GM21526 (cell line): ENCODE results near the gene PSMA6.
"Not testable (repeated sequence)": the region's sequence is repeated elsewhere in the genome, so short reads cannot be mapped to it uniquely, and the experiment has no call there.

Experiments
- ATAC-seq: cut with Tn5 transposase; IDR thresholded peaks from one replicate; pipeline ENCODE4 v1.9.1; 2021; ENCODE audit warnings: moderate library complexity; ENCODE audit not compliant: unreplicated experiment, low FRiP score

PSMA6 gene

DNA sequence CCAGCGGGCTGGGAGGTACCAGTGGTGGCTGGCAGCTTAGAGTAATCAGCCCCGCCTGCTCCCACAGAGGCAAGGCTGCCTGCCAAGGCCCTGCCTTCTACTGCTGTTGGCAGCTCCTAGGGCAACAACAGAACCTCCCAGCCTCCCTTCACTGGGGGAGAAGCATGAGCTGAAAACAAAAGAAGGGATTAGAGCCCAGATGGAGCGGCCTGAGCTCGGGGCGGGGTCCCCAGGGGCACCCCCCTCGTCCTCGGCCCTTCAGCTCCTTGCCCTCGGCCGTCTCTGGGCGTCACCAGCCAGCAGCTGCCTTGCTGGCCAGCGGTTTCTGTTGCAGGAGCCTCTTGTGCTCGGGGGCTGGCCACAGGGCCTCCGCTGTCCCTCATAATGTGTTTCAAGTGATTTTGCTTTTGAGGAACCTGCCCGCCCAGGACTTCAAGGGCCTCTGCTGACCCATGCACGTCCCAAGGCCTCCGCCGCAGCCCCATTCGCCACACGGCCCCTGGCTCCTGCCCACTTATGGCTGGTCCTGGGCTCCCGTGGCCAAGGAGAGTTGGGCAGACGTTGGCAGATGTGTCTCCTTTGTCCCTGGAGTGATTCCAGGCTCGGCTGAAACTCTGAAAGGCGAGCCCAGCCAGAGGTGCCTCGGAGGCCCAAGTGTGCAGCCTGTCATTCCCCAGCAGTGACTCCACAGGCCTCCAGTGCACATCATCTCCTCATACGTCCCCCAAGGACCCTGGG lies 49.7 kb downstream of the PSMA6 start:
- no peak for ATAC-seq

DNA sequence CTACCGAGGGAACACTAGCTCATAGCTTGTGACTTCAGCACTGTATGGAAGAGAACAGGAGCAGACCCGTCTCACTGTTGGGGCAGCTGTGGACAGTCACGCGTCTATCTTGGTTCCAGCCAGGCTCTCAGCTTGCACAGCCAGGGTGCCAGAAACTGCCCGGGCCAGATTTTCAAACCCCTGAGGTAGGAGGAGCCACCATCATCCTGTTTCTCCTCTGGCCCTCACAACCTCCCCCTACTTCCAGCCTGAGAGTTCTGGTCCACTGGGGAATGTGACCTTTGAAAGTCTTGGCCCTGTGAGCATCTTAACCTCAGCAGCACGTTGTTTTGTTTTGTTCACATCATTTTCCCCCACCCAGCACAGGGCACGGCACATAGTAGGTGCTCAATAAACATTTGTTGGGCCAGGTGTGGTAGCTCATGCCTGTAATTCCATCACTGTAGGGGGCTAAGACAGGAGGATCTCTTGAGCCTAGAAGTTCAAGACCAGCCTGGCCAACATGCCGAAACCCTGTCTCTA lies 50.4 kb downstream of the PSMA6 start:
- no peak for ATAC-seq

DNA sequence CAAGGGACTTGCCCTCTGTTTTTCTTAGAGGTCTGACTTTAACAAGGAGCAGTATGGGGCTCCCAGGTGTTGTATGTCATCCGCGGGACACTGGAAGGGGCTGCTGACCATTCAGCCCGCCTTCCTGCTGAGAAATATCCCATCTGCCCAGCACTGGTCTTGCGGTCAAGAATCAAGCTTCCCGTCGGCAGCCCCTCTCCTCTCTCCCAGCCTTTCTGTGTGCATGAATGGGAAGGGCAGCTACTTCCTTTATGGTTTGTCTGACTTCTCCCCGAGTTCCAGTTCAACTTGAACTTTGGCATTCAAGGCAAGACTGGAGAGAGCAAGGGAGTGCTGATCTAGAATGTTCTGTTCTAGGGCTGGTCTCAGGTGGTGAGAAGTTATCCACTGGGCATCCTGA lies 51.5 kb downstream of the PSMA6 start:
- ATAC-seq: no peak

DNA sequence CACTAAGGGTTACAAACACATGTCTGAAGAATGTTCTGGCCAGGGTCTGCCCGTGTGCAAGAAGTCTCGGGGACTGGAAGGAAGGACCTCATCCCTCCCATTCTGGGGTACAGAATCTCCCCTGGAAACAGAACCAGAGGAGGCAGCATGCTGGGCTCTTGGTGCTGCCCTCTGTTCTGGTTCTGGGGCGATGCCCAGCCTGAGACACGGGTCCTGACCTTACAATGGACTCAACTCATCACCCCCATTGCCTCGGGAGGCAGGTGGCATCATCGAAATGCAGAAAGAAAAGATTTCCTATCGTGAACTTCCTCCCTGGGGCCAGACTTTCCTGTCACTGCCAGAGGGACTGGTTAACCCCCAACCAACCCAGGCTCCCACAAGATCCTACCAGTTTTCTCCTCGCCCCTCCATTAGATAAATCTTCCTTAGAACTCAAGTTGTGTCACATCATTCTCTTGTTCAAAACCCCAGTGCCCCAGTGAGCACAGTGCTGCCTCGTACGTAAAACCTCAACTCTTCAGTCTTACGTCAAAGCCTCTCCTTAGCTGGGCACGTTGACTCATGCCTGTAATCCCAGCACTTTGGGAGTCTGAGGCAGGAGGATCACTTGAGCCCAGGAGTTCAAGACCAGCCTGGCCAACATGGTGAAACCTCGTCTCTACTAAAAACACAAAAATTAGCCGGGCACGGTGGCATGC lies 52.1 kb downstream of the PSMA6 start:
- no peak for ATAC-seq

DNA sequence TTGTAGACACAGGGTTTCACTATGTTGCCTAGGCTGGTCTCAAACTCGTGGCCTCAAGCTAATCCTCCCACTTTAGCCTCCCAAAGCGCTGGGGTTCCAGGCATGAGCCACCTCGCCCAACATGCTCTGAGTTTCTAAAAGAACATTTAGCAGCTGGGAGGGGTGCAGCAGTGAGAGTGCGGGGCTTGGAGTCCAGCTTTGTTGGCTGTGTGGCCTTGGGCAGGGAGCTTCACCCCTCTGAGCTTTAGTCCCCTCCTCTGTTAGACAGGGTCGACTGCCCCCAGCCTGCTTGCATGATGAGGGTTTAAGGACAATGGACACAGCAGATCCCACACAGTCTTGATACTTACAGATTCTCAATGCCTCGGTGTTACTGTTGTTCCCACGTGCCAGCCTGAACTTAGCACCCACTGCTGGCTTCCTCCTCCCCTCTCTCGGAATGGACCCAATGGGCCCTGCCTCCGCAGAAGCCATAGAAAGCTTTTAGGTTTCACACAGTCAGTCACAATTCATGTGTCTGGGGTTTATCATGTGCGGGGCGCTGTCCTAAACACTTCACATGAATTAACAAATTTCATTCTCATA lies 54.6 kb downstream of the PSMA6 start:
- ATAC-seq: no peak

DNA sequence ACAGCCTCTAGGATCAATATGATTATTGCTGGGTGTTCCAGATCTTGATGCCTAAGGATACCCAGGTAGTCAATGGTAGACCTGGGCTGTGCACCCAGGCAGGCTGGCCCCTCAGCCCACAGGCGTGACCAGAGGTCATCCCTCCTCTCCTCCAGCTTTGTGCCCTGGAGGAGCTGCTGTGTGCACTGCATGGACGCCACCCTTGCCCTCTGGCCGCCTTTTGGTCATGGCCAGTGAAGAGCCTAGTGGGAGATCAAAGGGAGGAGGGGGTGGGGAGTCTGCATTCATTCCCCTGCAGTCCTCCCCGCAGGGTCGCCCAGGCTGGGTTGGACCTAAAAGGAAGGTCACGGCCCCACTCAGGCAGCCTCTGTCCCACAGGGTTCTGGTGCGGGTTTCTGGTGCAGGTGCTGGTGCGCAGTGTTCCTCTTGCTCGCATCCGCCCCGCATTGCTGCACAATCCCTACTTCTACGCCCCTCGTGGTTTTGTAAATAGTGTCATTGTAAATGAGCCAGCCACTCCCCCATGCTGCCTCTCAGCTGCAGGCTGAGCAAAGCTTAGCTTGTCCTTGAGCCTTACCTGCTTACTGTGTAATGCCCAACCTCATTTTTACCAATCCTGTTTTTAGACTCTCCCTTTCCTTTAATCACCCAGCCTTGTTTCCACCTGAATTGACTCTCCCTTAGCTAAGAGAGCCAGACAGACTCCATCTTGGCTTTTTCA lies 55.3 kb downstream of the PSMA6 start:
- no peak for ATAC-seq

DNA sequence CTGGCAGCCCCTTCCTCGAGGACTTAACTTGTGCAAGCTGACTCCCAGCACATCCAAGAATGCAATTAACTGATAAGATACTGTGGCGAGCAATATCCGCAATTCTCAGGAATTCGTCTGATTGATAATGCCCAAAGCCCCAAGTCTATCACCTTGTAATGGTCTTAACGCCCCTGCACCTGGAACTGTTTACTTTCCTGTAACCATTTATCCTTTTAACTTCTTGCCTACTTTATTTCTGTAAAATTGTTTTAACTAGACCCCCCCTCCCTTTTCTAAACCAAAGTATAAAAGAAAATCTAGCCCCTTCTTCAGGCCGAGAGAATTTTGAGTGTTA lies 55.8 kb downstream of the PSMA6 start:
- not testable (repeated sequence) for ATAC-seq

DNA sequence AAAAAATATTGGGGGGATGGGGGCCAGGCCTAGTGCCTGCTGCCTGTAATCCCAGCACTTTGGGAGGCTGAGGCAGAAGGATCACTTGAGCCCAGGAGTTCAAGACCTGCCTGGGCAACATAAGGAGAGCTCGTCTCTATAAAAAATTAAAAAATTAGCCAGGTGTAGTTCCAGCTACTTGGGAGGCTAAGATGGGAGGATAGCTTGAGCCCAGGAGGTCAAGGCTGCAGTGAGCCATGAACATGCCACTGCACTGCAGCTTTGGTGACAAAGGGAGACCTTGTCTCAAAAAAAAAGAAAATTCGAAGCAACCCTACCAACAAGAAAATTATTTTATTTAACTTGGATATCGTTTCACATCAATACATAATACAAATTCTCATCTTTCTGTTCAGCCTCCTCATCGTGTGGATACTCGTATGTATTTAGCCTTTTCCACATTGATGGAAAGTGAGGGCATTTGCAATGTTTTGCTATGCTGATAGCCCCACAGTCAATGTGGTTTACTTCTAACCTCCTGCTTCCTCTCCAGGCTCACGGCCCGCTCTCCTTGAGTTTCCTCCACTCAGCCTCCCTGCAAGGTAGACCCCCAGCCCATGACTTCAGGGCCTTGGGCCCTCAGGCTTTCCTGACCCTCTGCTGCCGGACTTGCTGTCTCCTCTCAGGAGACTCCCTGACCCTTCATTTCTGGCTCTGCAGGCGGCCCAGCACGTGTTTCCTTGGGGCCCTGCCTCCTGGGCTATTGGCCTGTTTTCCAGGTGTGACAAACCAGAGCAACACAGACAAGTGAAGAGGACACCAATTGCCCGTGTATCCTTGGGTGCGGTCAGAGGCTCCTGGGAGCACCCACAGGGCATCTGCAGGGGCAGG lies 57.5 kb downstream of the PSMA6 start:
- no peak for ATAC-seq

DNA sequence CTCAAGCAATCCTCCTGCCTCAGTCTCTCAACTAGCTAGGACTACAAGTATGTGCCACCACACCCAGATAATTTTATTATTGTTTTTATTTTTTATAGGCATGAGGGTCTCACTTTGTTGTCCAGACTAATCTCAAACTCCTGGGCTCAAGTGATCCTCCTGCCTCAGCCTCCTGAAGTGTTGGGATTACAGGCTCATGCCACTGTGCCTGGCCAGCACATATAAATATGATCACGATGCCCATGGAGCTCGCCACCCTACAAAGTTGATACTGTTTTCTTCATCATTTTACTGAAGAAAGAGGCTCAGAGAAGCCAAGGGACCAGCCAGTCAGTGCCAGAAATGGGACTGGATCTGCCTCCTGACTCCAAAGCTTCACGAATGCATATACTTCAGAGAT lies 59.3 kb downstream of the PSMA6 start:
- no peak for ATAC-seq

DNA sequence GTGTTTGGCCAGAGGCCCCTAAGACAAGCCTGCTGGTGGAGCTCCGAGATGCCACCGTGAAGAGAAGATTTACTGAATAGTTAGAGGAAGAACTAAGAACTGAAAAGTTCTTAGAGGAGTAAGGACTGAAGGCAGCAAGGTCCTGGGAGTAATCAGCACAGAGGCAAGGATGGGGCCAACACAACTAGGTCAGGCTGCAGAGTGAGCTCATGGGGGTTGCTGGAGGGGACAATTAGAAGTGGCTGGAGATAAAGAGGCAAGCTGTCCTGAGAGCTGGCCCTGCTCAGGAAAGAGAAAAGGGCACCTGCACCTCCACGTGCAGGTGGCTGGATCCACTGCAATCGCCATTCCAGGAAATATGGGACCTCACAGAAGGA lies 59.7 kb downstream of the PSMA6 start:
- ATAC-seq: no peak

DNA sequence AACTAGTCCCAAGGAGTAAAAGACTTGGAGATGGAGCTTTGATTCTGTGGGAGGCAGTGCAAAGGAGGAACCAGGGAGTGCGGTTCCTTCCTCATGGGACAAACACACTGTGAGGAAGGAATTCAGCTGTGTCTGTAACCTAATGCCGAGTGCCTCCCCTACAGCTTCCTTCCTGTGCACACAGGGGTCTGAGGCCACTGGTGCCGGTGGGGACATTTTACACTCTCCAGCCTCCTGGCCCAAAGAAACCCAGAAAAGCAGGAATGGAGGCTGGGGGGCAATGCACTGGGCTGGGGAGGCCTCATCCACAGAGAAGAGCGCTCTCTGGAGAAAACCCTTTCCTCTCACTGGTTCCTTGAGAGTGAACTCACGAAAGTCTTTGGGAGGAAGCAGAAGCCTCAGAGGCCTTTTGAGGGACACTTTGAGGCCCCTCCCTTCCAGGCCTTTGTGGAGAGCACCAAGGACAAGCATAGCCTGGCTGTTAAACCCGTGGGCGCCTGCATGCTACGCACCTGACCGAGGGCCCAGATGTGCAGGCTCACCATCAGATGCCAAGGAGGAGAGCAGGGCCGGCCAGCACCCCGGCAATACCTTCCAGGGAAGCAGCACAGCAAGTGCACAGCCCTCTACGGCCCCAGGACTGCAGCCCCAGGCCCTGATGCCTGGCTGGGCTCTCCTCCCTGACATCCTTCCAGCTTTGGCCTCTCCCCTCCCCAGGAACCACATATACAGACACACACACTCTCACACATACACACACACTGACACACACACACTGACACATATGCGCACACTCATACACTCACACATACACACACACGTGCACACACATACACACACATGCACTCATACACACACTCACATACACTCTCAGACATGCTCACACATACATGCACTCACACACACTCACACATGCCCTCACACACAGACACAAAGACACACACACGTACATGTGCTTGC lies 60.4 kb downstream of the PSMA6 start:
- ATAC-seq: no peak

DNA sequence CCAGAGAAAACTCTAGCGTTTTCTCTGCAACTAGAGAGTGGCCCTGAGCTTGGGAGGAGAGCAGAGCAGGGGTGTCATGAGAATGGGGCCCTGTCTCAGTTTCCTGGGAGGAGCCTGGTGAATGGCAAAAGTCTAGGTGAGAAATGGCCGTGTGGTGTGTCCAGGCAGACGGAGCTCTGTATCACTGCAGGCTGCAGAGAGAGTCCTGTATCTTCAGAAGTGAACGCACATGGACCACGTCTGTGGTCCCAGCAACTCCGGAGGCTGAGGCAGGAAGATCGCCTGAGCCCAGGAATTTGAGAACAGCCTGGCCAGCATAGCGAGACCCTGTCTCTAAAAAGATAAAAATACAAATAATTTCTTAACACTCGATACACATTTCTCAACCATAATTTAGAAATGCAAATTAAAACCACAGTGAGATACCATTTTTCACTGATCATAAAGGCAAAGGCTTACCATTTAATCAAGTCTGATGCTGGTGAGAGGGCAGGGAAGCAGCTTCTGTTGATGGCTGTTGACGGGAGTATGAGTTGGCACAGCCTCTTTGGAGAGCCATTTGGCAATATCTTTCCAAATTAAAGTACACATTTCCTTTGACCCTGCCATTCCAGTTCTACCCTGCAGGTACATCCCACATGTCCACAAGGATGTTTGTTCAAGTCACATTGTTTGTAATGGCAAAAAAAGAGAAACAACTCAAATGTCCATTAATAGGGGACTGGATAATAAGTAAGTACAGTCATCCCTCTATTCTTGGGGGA lies 61.4 kb downstream of the PSMA6 start:
- ATAC-seq: no peak

DNA sequence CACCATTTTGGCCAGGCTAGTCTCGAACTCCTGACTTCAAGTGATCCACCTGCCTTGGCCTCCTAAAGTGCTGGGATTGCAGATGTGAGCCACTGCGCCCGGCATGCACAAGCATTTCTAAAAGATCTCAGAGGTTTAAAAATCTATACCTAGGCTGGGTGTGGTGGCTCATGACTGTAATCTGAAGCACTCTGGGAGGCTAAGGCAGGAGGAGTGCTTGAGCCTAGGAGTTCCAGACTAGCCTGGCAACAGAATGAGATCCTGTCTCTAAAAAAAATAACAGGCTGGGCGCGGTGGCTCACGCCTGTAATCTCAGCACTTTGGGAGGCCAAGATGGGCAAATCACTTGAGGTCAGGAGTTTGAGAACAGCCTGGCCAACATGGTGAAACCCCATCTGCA lies 63.1 kb downstream of the PSMA6 start:
- ATAC-seq: not testable (repeated sequence)

DNA sequence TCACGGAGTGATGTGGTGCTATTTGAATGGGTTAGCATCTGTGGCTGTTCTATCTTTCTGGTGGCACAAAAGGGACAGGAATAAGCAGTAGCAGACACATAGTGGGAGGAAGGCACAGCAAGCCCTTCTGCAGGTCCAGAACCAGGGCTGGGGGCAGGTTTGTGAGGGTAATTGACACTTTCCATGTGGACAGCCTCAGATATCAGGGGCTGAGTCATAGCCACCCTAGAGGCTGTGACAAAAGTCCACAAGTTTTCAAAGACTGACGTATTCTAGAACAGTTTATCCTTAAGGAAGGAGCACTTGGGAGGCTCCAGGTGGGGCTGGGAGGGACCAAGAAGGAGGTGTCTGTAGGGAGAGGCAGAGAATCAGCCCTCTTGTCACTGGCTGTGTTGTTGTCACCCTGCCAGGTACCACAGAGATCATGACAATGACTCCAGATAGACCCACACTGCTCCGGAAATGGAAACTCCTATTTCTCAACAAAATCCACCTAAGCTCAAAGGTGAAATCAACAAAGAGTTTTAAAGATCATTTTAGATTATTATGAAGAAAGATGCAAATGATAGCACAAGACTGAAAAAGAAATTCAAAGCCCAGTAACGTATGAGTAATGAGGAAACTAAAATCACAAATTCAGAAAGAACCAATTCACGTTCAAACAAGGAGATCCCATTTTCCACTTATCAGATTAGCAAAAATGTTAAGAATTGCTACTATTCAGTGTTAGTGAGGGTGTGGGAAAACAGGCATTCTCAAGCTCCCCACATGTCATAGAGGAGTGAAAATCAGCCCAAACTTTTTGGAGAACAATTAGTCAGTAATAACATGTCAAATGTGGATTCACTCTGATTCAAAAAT lies 64.0 kb downstream of the PSMA6 start:
- ATAC-seq: no peak

DNA sequence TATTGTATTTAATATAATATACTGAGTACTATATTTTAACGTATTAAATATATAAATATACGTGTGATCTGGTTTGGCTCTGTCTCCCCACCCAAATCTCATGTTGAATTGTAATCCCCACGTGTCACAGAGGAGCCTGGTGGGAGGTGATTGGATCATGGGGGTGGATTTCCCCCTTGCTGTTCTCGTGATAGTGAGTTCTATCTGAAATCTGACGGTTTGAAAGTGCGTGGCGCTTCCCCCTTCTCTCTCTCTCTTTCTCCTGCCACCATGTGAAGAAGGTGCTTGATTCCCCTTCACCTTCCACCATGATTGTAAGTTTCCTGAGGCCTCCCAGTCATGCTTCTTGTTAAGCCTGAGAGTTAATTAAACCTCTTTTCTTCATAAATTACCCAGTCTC lies 67.5 kb downstream of the PSMA6 start:
- not testable (repeated sequence) for ATAC-seq

DNA sequence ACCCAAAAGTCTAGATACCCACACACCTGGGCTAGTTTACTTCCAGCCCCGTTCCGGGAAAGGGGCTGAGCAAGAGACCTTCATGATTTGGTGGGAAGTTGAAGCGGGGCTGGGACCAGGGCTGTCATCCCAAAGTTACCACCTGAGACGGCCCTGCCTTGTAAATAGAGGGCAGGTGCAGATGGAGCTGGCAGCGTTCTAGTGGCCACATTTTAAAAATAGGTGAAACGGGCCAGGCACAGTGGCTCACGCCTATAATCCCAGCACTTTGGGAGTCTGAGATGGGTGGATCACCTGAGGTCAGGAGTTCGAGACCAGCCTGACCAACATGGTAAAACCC lies 68.9 kb downstream of the PSMA6 start:
- ATAC-seq: no peak

DNA sequence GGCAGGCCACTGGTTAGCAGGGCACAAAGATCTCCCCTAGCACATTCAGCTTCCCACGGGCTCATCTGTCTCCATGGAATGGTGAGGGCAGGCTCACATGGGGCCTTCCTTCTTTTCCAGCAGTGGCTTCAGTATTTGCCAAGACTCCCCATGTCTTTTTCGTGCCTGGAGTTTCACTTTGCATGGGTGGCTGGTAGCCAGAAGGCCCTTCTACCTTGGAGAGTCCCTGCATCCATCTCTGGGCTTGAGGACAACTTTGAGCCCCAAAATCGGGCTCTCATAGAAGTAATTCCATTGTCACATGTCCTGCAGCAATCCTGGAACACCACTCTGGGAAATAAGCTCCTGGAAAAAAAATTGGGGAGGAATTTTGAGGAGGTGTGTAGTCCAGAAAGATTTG lies 70.3 kb downstream of the PSMA6 start:
- ATAC-seq: no peak

DNA sequence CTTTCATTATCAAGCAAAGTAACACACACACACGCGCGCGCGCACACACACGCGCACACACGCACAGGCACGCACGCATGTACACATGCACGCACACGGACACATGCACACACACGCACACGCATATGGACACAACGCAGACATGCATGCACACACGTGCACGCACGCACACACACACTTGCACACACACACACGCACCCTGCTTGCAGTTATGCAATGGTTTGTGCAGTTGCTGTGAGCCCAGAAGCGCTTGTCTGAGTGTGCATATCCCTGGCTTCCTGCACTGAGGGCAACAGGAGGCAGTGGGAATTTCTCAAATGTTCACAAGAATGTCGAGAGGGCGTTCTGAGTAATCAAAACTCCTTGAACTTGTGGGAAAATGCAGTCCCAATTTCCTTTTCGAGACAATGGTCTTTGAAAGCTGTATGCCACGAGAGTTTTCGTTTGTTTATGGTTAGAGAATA lies 70.8 kb downstream of the PSMA6 start:
- no peak for ATAC-seq
